HEK293 (cell line): Measurements from ENCODE around the gene PPP4R4.

Experiments used
- CTCF ChIA-PET: fragments of 350-600 bp; formaldehyde crosslinking; extraction: SDS; loops from one replicate; lab custom pipeline; 2021; ENCODE audit warnings: antibody characterized with exemption; lab: Yijun Ruan, JAX
- POLR2A ChIA-PET: fragments of 300-600 bp; formaldehyde crosslinking; extraction: SDS; loops from one replicate; lab custom pipeline; 2020; ENCODE audit warnings: antibody characterized with exemption, inconsistent platforms; lab: Yijun Ruan, JAX
- H3K27ac ChIP-seq: fragments of 200-500 bp; sonication (Bioruptor generic); 2 replicates; pipeline ENCODE4 v1.5.1; 2014; ENCODE audit warnings: low read depth, low read length, control low read depth, inconsistent platforms; ENCODE audit errors: extremely low read depth
- H3K36me3 ChIP-seq, 2 experiments: fragments of 200-500 bp in 1 of 2; sonication (Bioruptor generic) in 1 of 2; 1 replicate in 1 of 2; 2 replicates in 1 of 2; pipeline ENCODE4 v1.5.1; 2014 to 2017; ENCODE audit warnings: inconsistent platforms in 2 of 2, low read length in 2 of 2; ENCODE audit not compliant: control insufficient read depth in 2 of 2, insufficient read depth in 1 of 2
- H3K4me1 ChIP-seq: fragments of 200-500 bp; sonication (Bioruptor generic); 2 replicates; pipeline ENCODE4 v1.5.1; 2014; ENCODE audit warnings: mild to moderate bottlenecking, low read length, inconsistent platforms; ENCODE audit not compliant: control insufficient read depth, insufficient read depth
- H3K4me3 ChIP-seq: 2 replicates; pipeline ENCODE4 v1.5.1; 2011; ENCODE audit warnings: low read depth, mild to moderate bottlenecking, control low read depth, low read length, moderate library complexity
- H3K9me3 ChIP-seq: fragments of 200-500 bp; sonication (Bioruptor generic); 2 replicates; pipeline ENCODE4 v1.5.1; 2014; ENCODE audit warnings: low read depth, low read length, inconsistent platforms; ENCODE audit not compliant: control insufficient read depth, insufficient read depth
- BCL11B ChIP-seq: fragments of 450-650 bp; formaldehyde crosslinking; IDR thresholded peaks from 2 replicates; pipeline ENCODE4 v1.5.1; 2016; ENCODE audit warnings: low read depth, missing biosample characterization, missing genetic modification characterization
- CTCF ChIP-seq: fragments of 450-650 bp; formaldehyde crosslinking; IDR thresholded peaks from 2 replicates; pipeline ENCODE4 v1.5.1; 2016; ENCODE audit warnings: missing biosample characterization, missing genetic modification characterization
- EGR2 ChIP-seq: fragments of 450-650 bp; formaldehyde crosslinking; IDR thresholded peaks from 2 replicates; pipeline ENCODE4 v1.5.1; 2016; ENCODE audit warnings: low read depth, missing biosample characterization, missing genetic modification characterization
- KLF7 ChIP-seq: fragments of 450-650 bp; formaldehyde crosslinking; IDR thresholded peaks from 2 replicates; pipeline ENCODE4 v1.5.1; 2016; ENCODE audit warnings: missing biosample characterization, missing genetic modification characterization, borderline replicate concordance
- OVOL3 ChIP-seq: fragments of 450-650 bp; formaldehyde crosslinking; IDR thresholded peaks from 2 replicates; pipeline ENCODE4 v1.5.1; 2016; ENCODE audit warnings: missing biosample characterization, missing genetic modification characterization
- PATZ1 ChIP-seq: fragments of 450-650 bp; formaldehyde crosslinking; IDR thresholded peaks from 2 replicates; pipeline ENCODE4 v1.5.1; 2016; ENCODE audit warnings: missing biosample characterization, missing genetic modification characterization
- REPIN1 ChIP-seq: fragments of 450-650 bp; formaldehyde crosslinking; IDR thresholded peaks from 2 replicates; pipeline ENCODE4 v1.5.1; 2017; ENCODE audit warnings: missing biosample characterization, missing genetic modification characterization, low read depth
- ZBTB11 ChIP-seq: fragments of 450-650 bp; formaldehyde crosslinking; conservative IDR thresholded peaks from 2 replicates; pipeline ENCODE4 v1.5.1; 2016; ENCODE audit warnings: low read depth, missing biosample characterization, missing genetic modification characterization
- ZBTB26 ChIP-seq: fragments of 450-650 bp; formaldehyde crosslinking; optimal IDR thresholded peaks from 2 replicates; pipeline ENCODE3; 2016; ENCODE audit warnings: missing biosample characterization, mild to moderate bottlenecking, missing genetic modification characterization
- ZFP41 ChIP-seq: fragments of 450-650 bp; formaldehyde crosslinking; IDR thresholded peaks from 2 replicates; pipeline ENCODE4 v1.5.1; 2016; ENCODE audit warnings: missing biosample characterization, missing genetic modification characterization, borderline replicate concordance
- ZNF132 ChIP-seq: fragments of 450-650 bp; formaldehyde crosslinking; IDR thresholded peaks from 2 replicates; pipeline ENCODE4 v1.5.1; 2017; ENCODE audit warnings: missing biosample characterization, missing genetic modification characterization, borderline replicate concordance
- ZNF146 ChIP-seq: fragments of 450-650 bp; formaldehyde crosslinking; IDR thresholded peaks from 2 replicates; pipeline ENCODE4 v1.5.1; 2016; ENCODE audit warnings: missing biosample characterization, missing genetic modification characterization
- ZNF148 ChIP-seq: fragments of 450-650 bp; formaldehyde crosslinking; IDR thresholded peaks from 2 replicates; pipeline ENCODE4 v1.5.0; 2017; ENCODE audit warnings: missing biosample characterization, missing genetic modification characterization, borderline replicate concordance
- ZNF223 ChIP-seq: fragments of 450-650 bp; formaldehyde crosslinking; IDR thresholded peaks from 2 replicates; pipeline ENCODE4 v1.5.1; 2016; ENCODE audit warnings: missing biosample characterization, missing genetic modification characterization
- ZNF362 ChIP-seq: fragments of 450-650 bp; formaldehyde crosslinking; IDR thresholded peaks from 2 replicates; pipeline ENCODE4 v1.5.1; 2016; ENCODE audit warnings: missing biosample characterization, missing genetic modification characterization
- ZNF530 ChIP-seq: fragments of 450-650 bp; formaldehyde crosslinking; IDR thresholded peaks from 2 replicates; pipeline ENCODE4 v1.5.1; 2016; ENCODE audit warnings: low read depth, missing biosample characterization, missing genetic modification characterization
- ZNF544 ChIP-seq: fragments of 450-650 bp; formaldehyde crosslinking; IDR thresholded peaks from 2 replicates; pipeline ENCODE4 v1.5.0; 2017; ENCODE audit warnings: missing biosample characterization, missing genetic modification characterization
- ZNF645 ChIP-seq: fragments of 450-650 bp; formaldehyde crosslinking; IDR thresholded peaks from 2 replicates; pipeline ENCODE4; 2016; ENCODE audit warnings: missing biosample characterization, missing genetic modification characterization
- ZNF747 ChIP-seq: fragments of 450-650 bp; formaldehyde crosslinking; IDR thresholded peaks from 2 replicates; pipeline ENCODE4 v1.5.1; 2016; ENCODE audit warnings: missing biosample characterization, missing genetic modification characterization

Gene PPP4R4

GRCh38 chr14:94180655-94181271 lies 6.6 kb downstream of the PPP4R4 start (continued):
- TF ChIP-seq ZNF148 (tag by site-specific recombination) (no peak), ZNF747 (tag by site-specific recombination) (no peak), BCL11B (no peak), ZNF146 (tag by site-specific recombination) (no peak), ZNF645 (tag by site-specific recombination) (no peak), ZNF544 (tag by site-specific recombination) (no peak), ZNF362 (peak; percentile 96), CTCF (peak; percentile 48; the same call in 1 of the 2 replicates), REPIN1 (tag by site-specific recombination) (no peak), OVOL3 (tag by site-specific recombination) (no peak), PATZ1 (0 out of 2 replicates have a peak, but pooled peaks have one; percentile 30), ZNF132 (tag by site-specific recombination) (no peak), EGR2 (tag by site-specific recombination) (peak; percentile 83), ZFP41 (tag by site-specific recombination) (no peak)

- Histone ChIP-seq H3K27ac (no peak overlapping the region), H3K9me3 (no peaks in the 10 kb centered on the region), H3K4me3 (no peak overlapping the region), H3K4me1 (no peaks in the 10 kb centered on the region), H3K36me3 (no peaks in the 10 kb centered on the region)
- CTCF ChIA-PET: interaction anchor here (0.7 to 5.8 kb wide), 10 partner anchors 10 to 526 kb away, joined by 3 to 62 read pairs (median 6); partner anchors contain the start of gene IFI27L2
- POLR2A ChIA-PET: no interaction called here
- no peak for TF ChIP-seq ZNF530 (tag by site-specific recombination)
- TF ChIP-seq KLF7 (tag by site-specific recombination): no peak
- no peak for TF ChIP-seq ZBTB26 (tag by site-specific recombination)
- no peak for TF ChIP-seq ZBTB11 (tag by site-specific recombination)
- TF ChIP-seq ZNF223 (tag by site-specific recombination): no peak
These were observed 7.7 kb downstream of the PPP4R4 start for GRCh38 chr14:94181835-94182234.
